H1 (cell line): ENCODE results near the gene TNRC6C. TPM values are rescaled to one million over a fixed set of nuclear protein-coding genes. Genes with fewer than 3 reads are reported as not detected.

Source experiments
- CTCF ChIA-PET: fragments of 300-600 bp; sonication (Branson Sonifier 250); formaldehyde crosslinking; loops from one replicate; lab custom pipeline; 2021; ENCODE audit not compliant: partially characterized antibody; lab: Charles Lee
- POLR2A ChIA-PET: fragments of 300-600 bp; sonication (Branson Sonifier 250); formaldehyde crosslinking; loops from one replicate; lab custom pipeline; 2021; ENCODE audit warnings: inconsistent platforms; ENCODE audit not compliant: partially characterized antibody; lab: Charles Lee
- DNase-seq, 2 experiments: peaks; one replicate each; pipeline versions ENCODE4 v3.0.0 to v3.0.0-alpha.2; 2010 to 2022; ENCODE audit warnings: low spot score in 2 of 2, low read depth in 1 of 2, mixed read lengths in 1 of 2
- FAIRE-seq: peaks from 2 replicates; lab custom pipeline; 2011; peaks lifted over from hg19 to GRCh38; lab: Jason Lieb, UNC
- H2AFZ ChIP-seq: 2 replicates; pipeline ENCODE4 v1.8.1; 2012; ENCODE audit warnings: low read length, inconsistent platforms
- H2AK5ac ChIP-seq: 2 replicates; pipeline ENCODE4 v1.6.1; 2013; ENCODE audit warnings: low read depth, low read length
- H2BK120ac ChIP-seq: replicated peaks from 2 replicates; pipeline ENCODE3; 2013; ENCODE audit warnings: low read depth, low read length, inconsistent platforms
- H2BK12ac ChIP-seq: 2 replicates; pipeline ENCODE4 v1.6.1; 2013; ENCODE audit warnings: low read depth, low read length
- H2BK15ac ChIP-seq: 2 replicates; pipeline ENCODE4 v1.6.1; 2013; ENCODE audit warnings: low read length
- H2BK20ac ChIP-seq: 2 replicates; pipeline ENCODE4 v1.6.1; 2013; ENCODE audit warnings: low read length
- H2BK5ac ChIP-seq: 2 replicates; pipeline ENCODE4 v1.6.1; 2013; ENCODE audit warnings: low read depth, low read length
- H3K14ac ChIP-seq: 2 replicates; pipeline ENCODE4 v1.6.1; 2013; ENCODE audit warnings: inconsistent platforms; ENCODE audit not compliant: insufficient read length
- H3K18ac ChIP-seq: 2 replicates; pipeline ENCODE4 v1.6.1; 2013; ENCODE audit warnings: low read length; ENCODE audit errors: extremely low read depth
- H3K23ac ChIP-seq: 2 replicates; pipeline ENCODE4 v1.6.1; 2013; ENCODE audit warnings: inconsistent platforms; ENCODE audit not compliant: insufficient read length
- H3K23me2 ChIP-seq: 2 replicates; pipeline ENCODE4 v1.6.1; 2013; ENCODE audit warnings: low read depth, low read length
- H3K27ac ChIP-seq: 2 replicates; pipeline ENCODE4 v1.6.1; 2011; ENCODE audit warnings: low read depth, low read length, inconsistent platforms
- H3K27me3 ChIP-seq, 4 experiments: replicated peaks in 1 of 4; 1 replicate in 1 of 4; 2 replicates in 3 of 4; pipeline versions ENCODE4 v1.6.1 to v1.8.1; 2011 to 2013; ENCODE audit warnings: low read length in 3 of 4, mild to moderate bottlenecking in 3 of 4, inconsistent platforms in 2 of 4, mixed read lengths in 2 of 4, moderate library complexity in 1 of 4; ENCODE audit not compliant: control insufficient read depth in 3 of 4, insufficient read depth in 3 of 4; ENCODE audit errors: extremely low read depth in 1 of 4
- H3K36me3 ChIP-seq, 4 experiments: 2 replicates each; pipeline versions ENCODE4 v1.6.1 to v1.8.1; 2011 to 2013; ENCODE audit warnings: mild to moderate bottlenecking in 4 of 4, low read length in 3 of 4, moderate library complexity in 2 of 4, control low read depth in 1 of 4, inconsistent platforms in 1 of 4; ENCODE audit not compliant: insufficient read depth in 4 of 4, control insufficient read depth in 2 of 4
- H3K4ac ChIP-seq: replicated peaks from 2 replicates; pipeline ENCODE3; 2013; ENCODE audit warnings: low read length, low read depth, mixed read lengths, inconsistent platforms; ENCODE audit not compliant: insufficient read length
- H3K4me1 ChIP-seq, 4 experiments: replicated peaks in 1 of 4; 1 replicate in 1 of 4; 2 replicates in 3 of 4; pipeline versions ENCODE4 v1.6.1 to v1.8.1; 2011 to 2013; ENCODE audit warnings: low read length in 3 of 4, inconsistent platforms in 2 of 4, mixed read lengths in 1 of 4; ENCODE audit not compliant: insufficient read depth in 4 of 4, control insufficient read depth in 3 of 4
- H3K4me2 ChIP-seq, 2 experiments: 2 replicates each; pipeline versions ENCODE4 v1.6.1 to v1.8.1; 2011 to 2013; ENCODE audit warnings: low read depth in 2 of 2, low read length in 2 of 2, control low read depth in 1 of 2, inconsistent platforms in 1 of 2, mild to moderate bottlenecking in 1 of 2; ENCODE audit not compliant: insufficient read depth in 1 of 2
- H3K4me3 ChIP-seq, 4 experiments: fragments of 200-600, 300-600 bp in 1 of 4; sonication (generic), shearing (Covaris generic), sonication (Bioruptor Twin) in 1 of 4; 2 replicates each; pipeline versions ENCODE4 v1.5.1 to v1.8.1; 2011 to 2016; ENCODE audit warnings: low read length in 4 of 4, low read depth in 3 of 4, control low read depth in 2 of 4, inconsistent platforms in 2 of 4, mild to moderate bottlenecking in 2 of 4, mixed read lengths in 1 of 4, moderate library complexity in 1 of 4; ENCODE audit not compliant: insufficient read depth in 2 of 4; ENCODE audit errors: extremely low read depth in 1 of 4
- H3K56ac ChIP-seq: replicated peaks from 2 replicates; pipeline ENCODE3; 2013; ENCODE audit warnings: low read depth, mild to moderate bottlenecking, mixed read lengths, low read length, inconsistent platforms; ENCODE audit not compliant: insufficient read length
- H3K79me1 ChIP-seq: 2 replicates; pipeline ENCODE4 v1.6.1; 2013; ENCODE audit warnings: low read depth, low read length, control low read depth
- H3K79me2 ChIP-seq, 2 experiments: 2 replicates each; pipeline versions ENCODE4 v1.6.1 to v1.8.1; 2012 to 2013; ENCODE audit warnings: low read length in 2 of 2, mild to moderate bottlenecking in 2 of 2, inconsistent platforms in 1 of 2; ENCODE audit not compliant: insufficient read depth in 2 of 2, control insufficient read depth in 1 of 2
- H3K9ac ChIP-seq, 4 experiments: replicated peaks in 1 of 4; 1 replicate in 1 of 4; 2 replicates in 3 of 4; pipeline versions ENCODE4 v1.6.1 to v1.8.1; 2011 to 2013; ENCODE audit warnings: low read depth in 3 of 4, low read length in 3 of 4, control low read depth in 2 of 4, mild to moderate bottlenecking in 2 of 4, moderate library complexity in 2 of 4, inconsistent platforms in 1 of 4; ENCODE audit errors: extremely low read depth in 1 of 4
- H3K9me3 ChIP-seq, 2 experiments: 2 replicates each; pipeline versions ENCODE4 v1.6.1 to v1.8.1; 2012 to 2013; ENCODE audit warnings: mild to moderate bottlenecking in 2 of 2, moderate library complexity in 2 of 2, control low read depth in 1 of 2, inconsistent platforms in 1 of 2, low read depth in 1 of 2, low read length in 1 of 2, mixed read lengths in 1 of 2; ENCODE audit not compliant: insufficient read depth in 2 of 2
- H4K20me1 ChIP-seq, 2 experiments: replicated peaks in 1 of 2; 2 replicates each; pipeline versions ENCODE3 to v1.8.1; 2011 to 2013; ENCODE audit warnings: inconsistent platforms in 2 of 2, low read length in 2 of 2, mild to moderate bottlenecking in 1 of 2; ENCODE audit not compliant: insufficient read depth in 2 of 2, control insufficient read depth in 1 of 2
- H4K5ac ChIP-seq: 2 replicates; pipeline ENCODE4 v1.6.1; 2013; ENCODE audit warnings: low read length, low read depth, mixed read lengths, inconsistent platforms; ENCODE audit not compliant: insufficient read length
- H4K8ac ChIP-seq: 2 replicates; pipeline ENCODE4 v1.8.0; 2013; ENCODE audit warnings: mild to moderate bottlenecking, moderate library complexity, low read length, inconsistent platforms; ENCODE audit not compliant: insufficient read depth; ENCODE audit errors: extremely low read depth
- H4K91ac ChIP-seq: replicated peaks from 2 replicates; pipeline ENCODE3; 2013; ENCODE audit warnings: low read length, mixed read lengths, inconsistent platforms; ENCODE audit not compliant: insufficient read length
- WGBS, 2 experiments: shearing (Covaris generic) in 1 of 2; methylation state at CpG; one replicate each; pipeline versions ENCODE4 v1.1.6 to v1.1.7; 2013 to 2015; ENCODE audit warnings: low lambda C conversion rate in 2 of 2, mixed read lengths in 2 of 2, inconsistent platforms in 1 of 2, low coverage in 1 of 2, missing lambda C conversion rate in 1 of 2; ENCODE audit not compliant: insufficient replicate concordance in 2 of 2, insufficient coverage in 1 of 2, insufficient read length in 1 of 2; ENCODE audit errors: extremely low coverage in 1 of 2, missing lambda C conversion rate in 1 of 2; 5-methylcytosine and 5-hydroxymethylcytosine counted together
- polyA plus RNA-seq, 7 experiments: library from polyadenylated mRNA; depleted of rRNA in 3 of 7; stranded (reverse) in 5 of 7; unstranded in 2 of 7; fragments of >200 nt in 5 of 7; fragments of 200-250 nt in 2 of 7; gene quantifications; 1 replicate in 5 of 7; 2 replicates in 1 of 7; 4 replicates in 1 of 7; pipeline versions ENCODE4 v1.2.1 to v1.2.3, GENCODE V29; 2011 to 2013; ENCODE audit warnings: missing spikeins in 2 of 7, mixed read lengths in 2 of 7
- total RNA-seq: library from RNA; stranded (reverse); fragmentation: NEBNext Ultra II Directional; extraction: Animal tissue kit (Norgen Biotek cat#: 25700); gene quantifications from 2 replicates; pipeline ENCODE4 v1.2.1, GENCODE V29; 2021

Gene TNRC6C
- total and polyA plus RNA-seq, 2 of the 8 experiments (the other 6 are each of a cell fraction or from before 2014, with no cell fraction given): 2.8 to 28.9 TPM

DNA sequence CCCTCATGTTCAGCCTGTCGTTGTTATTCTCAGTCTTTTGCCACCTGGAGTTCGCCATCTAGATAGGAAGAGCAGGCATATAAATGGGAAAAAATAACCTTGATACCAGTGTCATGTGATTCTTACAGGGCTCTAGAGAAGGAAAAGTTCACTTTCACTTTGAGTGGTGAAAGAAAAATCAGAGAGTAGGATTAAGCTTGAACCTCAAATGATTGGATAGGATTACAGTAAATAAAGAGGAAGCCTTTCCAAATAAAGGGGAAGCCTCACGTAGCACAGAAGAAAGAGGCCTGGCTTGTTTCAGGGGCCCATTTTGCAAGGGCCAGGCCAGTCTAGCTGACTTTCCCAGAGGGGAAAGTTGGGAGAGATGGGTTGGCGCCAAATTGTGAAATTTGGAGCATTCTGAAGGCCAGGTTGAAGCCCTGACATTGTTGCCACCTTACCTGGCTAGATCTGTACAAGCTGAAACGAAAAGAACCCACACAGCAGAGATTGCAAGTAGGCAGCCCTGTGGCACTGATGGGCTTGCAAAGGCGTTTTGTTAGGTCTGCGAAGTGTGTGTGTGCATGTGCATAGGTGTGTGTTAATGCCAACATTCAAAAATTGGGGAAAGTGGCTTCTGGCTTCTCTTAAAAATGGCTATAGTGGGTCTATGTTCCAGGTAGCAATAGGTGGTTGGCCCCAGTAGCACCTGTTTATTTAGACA, 131.2 kb downstream of the TNRC6C start:
- H3K56ac ChIP-seq: no peak overlapping the region
- peaks cover 21 to 66% (median 52%) of the 10 kb centered on the region in 4 experiments for H3K36me3 ChIP-seq
- no peak overlapping the region for H2BK120ac ChIP-seq
- H3K27me3 ChIP-seq: no peaks in the 10 kb centered on the region
- H3K4ac ChIP-seq: no peak overlapping the region
- no peaks in the 10 kb centered on the region for H3K9me3 ChIP-seq
- H2BK15ac ChIP-seq: no peak overlapping the region
- H2BK5ac ChIP-seq: no peak overlapping the region
- H2AFZ ChIP-seq: no peak overlapping the region
- no peaks in the 10 kb centered on the region for H3K4me1 ChIP-seq
- no peak overlapping the region for H2BK20ac ChIP-seq
- no peaks in the 10 kb centered on the region for H3K79me1 ChIP-seq
- H3K23ac ChIP-seq: no peak overlapping the region
- H3K79me2 ChIP-seq: no peaks in the 10 kb centered on the region
- no peak overlapping the region for H3K9ac ChIP-seq
- ChIA-PET POLR2A (interaction anchor here (0.9 kb wide), 1 partner anchor 13 kb away, joined by 4 read pairs; no protein-coding TSS in a partner anchor), CTCF (interaction anchor here (0.8 to 1.1 kb wide), 2 partner anchors 45 to 116 kb away, joined by 3 read pairs; no protein-coding TSS in a partner anchor)
- H3K4me3 ChIP-seq: no peak overlapping the region
- H3K4me2 ChIP-seq: no peak overlapping the region
- no peak overlapping the region for H4K91ac ChIP-seq
- no peaks in the 10 kb centered on the region for H3K23me2 ChIP-seq
- WGBS, 2 experiments: 90% methylated on average over 7 of the region's 7 CpGs; no CpG with 5 or more reads in 1 of the 2 experiments
- FAIRE-seq: no peak
- H4K8ac ChIP-seq: no peak overlapping the region
- no peak overlapping the region for H3K18ac ChIP-seq
- H4K20me1 ChIP-seq: peaks cover 0 to 4% of the 10 kb centered on the region in 2 experiments
- no peak overlapping the region for H2BK12ac ChIP-seq
- no peak overlapping the region for H3K14ac ChIP-seq
- H2AK5ac ChIP-seq: no peak overlapping the region
- no peak overlapping the region for H4K5ac ChIP-seq
- no peak for DNase-seq
- H3K27ac ChIP-seq: no peak overlapping the region
